IMR-90 (cell line): ENCODE data around the gene CCHCR1. TPM values are rescaled to one million over a fixed set of nuclear protein-coding genes. Genes with fewer than 3 reads are reported as not detected.

Experiments used
- ATAC-seq: fragments of 200-7000 bp; cut with Tn5 transposase; 2 replicates; pipeline ENCODE4 v1.9.1; 2020; ENCODE audit warnings: low read depth, mild to moderate bottlenecking, moderate library complexity
- BruUV-seq: library from RNA; stranded (reverse); fragments of 400-500 nt; replicated peaks from 2 replicates; lab custom pipeline; 2021; lab: Mats Ljungman, UMichigan
- CTCF ChIA-PET: fragments of 300-600 bp; formaldehyde crosslinking; extraction: SDS; loops from one replicate; lab custom pipeline; 2021; ENCODE audit warnings: antibody characterized with exemption; lab: Yijun Ruan, JAX
- POLR2A ChIA-PET: fragments of 300-600 bp; sonication (Branson Sonifier 250); formaldehyde crosslinking; loops from one replicate; lab custom pipeline; 2022; ENCODE audit warnings: antibody characterized with exemption; ENCODE audit not compliant: unreplicated experiment; lab: Charles Lee
- DNase-seq: peaks from one replicate; pipeline ENCODE4 v3.0.0; 2013
- H2AFZ ChIP-seq: replicated peaks from 2 replicates; pipeline ENCODE3; 2013; ENCODE audit warnings: low read length, mild to moderate bottlenecking; ENCODE audit not compliant: poor library complexity
- H2AK5ac ChIP-seq: 2 replicates; pipeline ENCODE4 v1.6.1; 2013; ENCODE audit warnings: low read depth, low read length, inconsistent platforms
- H2AK9ac ChIP-seq: replicated peaks from 2 replicates; pipeline ENCODE3; 2013; ENCODE audit warnings: mild to moderate bottlenecking, low read depth, low read length, moderate library complexity; ENCODE audit not compliant: poor library complexity
- H2BK120ac ChIP-seq: 2 replicates; pipeline ENCODE4 v1.6.1; 2013; ENCODE audit warnings: low read depth, low read length, inconsistent platforms
- H2BK15ac ChIP-seq: 3 replicates; pipeline ENCODE4 v1.6.1; 2013; ENCODE audit warnings: low read depth, low read length, inconsistent platforms
- H2BK20ac ChIP-seq: 2 replicates; pipeline ENCODE4 v1.6.1; 2013; ENCODE audit warnings: low read depth, mild to moderate bottlenecking, inconsistent platforms, low read length, moderate library complexity
- H2BK5ac ChIP-seq: 2 replicates; pipeline ENCODE4 v1.6.1; 2013; ENCODE audit warnings: mild to moderate bottlenecking, low read depth, low read length, inconsistent platforms; ENCODE audit not compliant: poor library complexity, severe bottlenecking
- H3K14ac ChIP-seq: replicated peaks from 2 replicates; pipeline ENCODE4 v1.6.1; 2013; ENCODE audit warnings: low read depth, low read length, inconsistent platforms
- H3K18ac ChIP-seq: 2 replicates; pipeline ENCODE4 v1.6.1; 2013; ENCODE audit warnings: low read depth, low read length, control low read depth
- H3K23ac ChIP-seq: 2 replicates; pipeline ENCODE4 v1.6.1; 2013; ENCODE audit warnings: low read depth, low read length, inconsistent platforms
- H3K27ac ChIP-seq: 2 replicates; pipeline ENCODE4 v1.5.1; 2013; ENCODE audit warnings: mild to moderate bottlenecking, control low read depth, low read length; ENCODE audit not compliant: insufficient read depth
- H3K27me3 ChIP-seq: 2 replicates; pipeline ENCODE4 v1.6.1; 2013; ENCODE audit warnings: low read length; ENCODE audit not compliant: control insufficient read depth, insufficient read depth
- H3K36me3 ChIP-seq: 2 replicates; pipeline ENCODE4 v1.6.1; 2013; ENCODE audit warnings: low read length, mixed read lengths; ENCODE audit not compliant: control insufficient read depth, insufficient read depth
- H3K4ac ChIP-seq: 2 replicates; pipeline ENCODE4 v1.6.1; 2013; ENCODE audit warnings: low read depth, low read length, inconsistent platforms
- H3K4me1 ChIP-seq: 2 replicates; pipeline ENCODE4 v1.6.1; 2013; ENCODE audit warnings: low read length, mixed read lengths; ENCODE audit not compliant: control insufficient read depth, insufficient read depth
- H3K4me2 ChIP-seq: 2 replicates; pipeline ENCODE4 v1.6.1; 2013; ENCODE audit warnings: low read depth, mild to moderate bottlenecking, control low read depth, low read length, moderate library complexity
- H3K4me3 ChIP-seq: 2 replicates; pipeline ENCODE4 v1.5.1; 2013; ENCODE audit warnings: low read depth, mild to moderate bottlenecking, control low read depth, low read length, moderate library complexity; ENCODE audit not compliant: insufficient read depth
- H3K56ac ChIP-seq: 2 replicates; pipeline ENCODE4 v1.6.1; 2013; ENCODE audit warnings: low read length, inconsistent platforms; ENCODE audit not compliant: insufficient read depth; ENCODE audit errors: extremely low read depth
- H3K79me1 ChIP-seq, 2 experiments: 2 replicates each; pipeline ENCODE4 v1.6.1; 2013; ENCODE audit warnings: low read length in 2 of 2, inconsistent platforms in 1 of 2, low read depth in 1 of 2
- H3K9ac ChIP-seq: 2 replicates; pipeline ENCODE4 v1.6.1; 2013; ENCODE audit warnings: low read depth, low read length, control low read depth
- H3K9me1 ChIP-seq: 2 replicates; pipeline ENCODE4 v1.6.1; 2013; ENCODE audit warnings: low read length, inconsistent platforms; ENCODE audit not compliant: insufficient read depth
- H3K9me3 ChIP-seq: 2 replicates; pipeline ENCODE4 v1.6.1; 2013; ENCODE audit warnings: low read length; ENCODE audit not compliant: control insufficient read depth, insufficient read depth
- H4K20me1 ChIP-seq: 2 replicates; pipeline ENCODE4 v1.6.1; 2013; ENCODE audit warnings: low read length, inconsistent platforms; ENCODE audit not compliant: insufficient read depth
- H4K5ac ChIP-seq: 2 replicates; pipeline ENCODE4 v1.6.1; 2013; ENCODE audit warnings: mild to moderate bottlenecking, low read depth, low read length, control low read depth
- H4K8ac ChIP-seq, 2 experiments: 2 replicates each; pipeline ENCODE4 v1.6.1; 2013; ENCODE audit warnings: low read depth in 2 of 2, low read length in 2 of 2, control low read depth in 1 of 2, inconsistent platforms in 1 of 2
- H4K91ac ChIP-seq: 2 replicates; pipeline ENCODE4 v1.6.1; 2013; ENCODE audit warnings: low read depth, low read length, inconsistent platforms; ENCODE audit not compliant: insufficient read depth
- BHLHE40 ChIP-seq: fragments of 150-350 bp; IDR thresholded peaks from 2 replicates; pipeline ENCODE4 v1.6.1; 2016; ENCODE audit warnings: mild to moderate bottlenecking, low read depth, low read length
- CEBPB ChIP-seq: IDR thresholded peaks from 2 replicates; pipeline ENCODE4 v1.6.1; 2012; ENCODE audit warnings: low read depth, low read length, improper control_type of control experiment
- CTCF ChIP-seq: conservative IDR thresholded peaks from 2 replicates; pipeline ENCODE4 v1.5.1; 2012; ENCODE audit warnings: mild to moderate bottlenecking, low read depth, low read length, improper control_type of control experiment
- FOS ChIP-seq: fragments of 150-350 bp; IDR thresholded peaks from 2 replicates; pipeline ENCODE4 v1.6.1; 2016; ENCODE audit warnings: low read depth, low read length
- MAFK ChIP-seq: IDR thresholded peaks from 2 replicates; pipeline ENCODE4 v1.6.1; 2012; ENCODE audit warnings: low read depth, low read length, improper control_type of control experiment
- MAZ ChIP-seq: IDR thresholded peaks from 2 replicates; pipeline ENCODE4 v1.6.1; 2012; ENCODE audit warnings: low read depth, mild to moderate bottlenecking, low read length, improper control_type of control experiment, moderate library complexity, borderline replicate concordance
- MXI1 ChIP-seq: IDR thresholded peaks from 2 replicates; pipeline ENCODE4 v1.6.1; 2012; ENCODE audit warnings: low read depth, mild to moderate bottlenecking, low read length, moderate library complexity, borderline replicate concordance
- NFE2L2 ChIP-seq: fragments of 150-350 bp; IDR thresholded peaks from 2 replicates; pipeline ENCODE4 v1.6.1; 2016; ENCODE audit warnings: low read depth, mild to moderate bottlenecking, low read length
- POLR2A ChIP-seq: IDR thresholded peaks from 2 replicates; pipeline ENCODE4 v1.6.1; 2012; ENCODE audit warnings: mild to moderate bottlenecking, low read depth, low read length
- RAD21 ChIP-seq: IDR thresholded peaks from 2 replicates; pipeline ENCODE4 v1.6.1; 2012; ENCODE audit warnings: low read length, improper control_type of control experiment
- SMC3 ChIP-seq: fragments of 150-350 bp; IDR thresholded peaks from 2 replicates; pipeline ENCODE4 v1.6.1; 2016; ENCODE audit warnings: low read depth, mild to moderate bottlenecking, antibody characterized with exemption, low read length, moderate library complexity
- WGBS, 2 experiments: methylation state at CpG; one replicate each; pipeline versions ENCODE4 v1.1.5 to v1.1.7; 2013; ENCODE audit warnings: missing lambda C conversion rate in 2 of 2; ENCODE audit not compliant: insufficient read length in 1 of 2; ENCODE audit errors: extremely low coverage in 2 of 2; 5-methylcytosine and 5-hydroxymethylcytosine counted together
- dilution Hi-C: fragments of 300-500 bp; cut with HindIII; formaldehyde crosslinking; loops from one replicate; pipeline ENCODE4 v1.14.3; 2018; ENCODE audit warnings: low sequenced_read_pairs; ENCODE audit not compliant: unreplicated experiment
- in situ Hi-C: fragments of 300-500 bp; cut with MboI; formaldehyde crosslinking; loops from 3 replicates; pipeline ENCODE4 v1.14.3; 2019; ENCODE audit warnings: low sequenced_read_pairs, inconsistent platforms, mixed read lengths
- intact Hi-C: fragments of 100-400 bp; cut with micrococcal nuclease; formaldehyde crosslinking; loops from 2 replicates; pipeline ENCODE4 v1.10.0; 2022
- polyA plus RNA-seq, 3 experiments: library from polyadenylated mRNA; depleted of rRNA; stranded (reverse); fragments of >200 nt; gene quantifications; 2 replicates each; pipeline ENCODE4 v1.2.3, GENCODE V29; 2012; ENCODE audit warnings: low replicate concordance in 1 of 3
- total RNA-seq: library from RNA; depleted of rRNA; stranded (reverse); fragments of >200 nt; gene quantifications from 2 replicates; pipeline ENCODE4 v1.2.3, GENCODE V29; 2012
- TF ChIP-seq, protein P1 (sequence below): fragments of 150-350 bp; IDR thresholded peaks from 2 replicates; pipeline ENCODE4 v1.6.1; 2016; ENCODE audit warnings: low read depth, mild to moderate bottlenecking, low read length, moderate library complexity, borderline replicate concordance

Gene CCHCR1
- total and polyA plus RNA-seq, 2 of the 4 experiments (the other 2 are of a cell fraction): 13.1 to 22.0 TPM

DNA sequence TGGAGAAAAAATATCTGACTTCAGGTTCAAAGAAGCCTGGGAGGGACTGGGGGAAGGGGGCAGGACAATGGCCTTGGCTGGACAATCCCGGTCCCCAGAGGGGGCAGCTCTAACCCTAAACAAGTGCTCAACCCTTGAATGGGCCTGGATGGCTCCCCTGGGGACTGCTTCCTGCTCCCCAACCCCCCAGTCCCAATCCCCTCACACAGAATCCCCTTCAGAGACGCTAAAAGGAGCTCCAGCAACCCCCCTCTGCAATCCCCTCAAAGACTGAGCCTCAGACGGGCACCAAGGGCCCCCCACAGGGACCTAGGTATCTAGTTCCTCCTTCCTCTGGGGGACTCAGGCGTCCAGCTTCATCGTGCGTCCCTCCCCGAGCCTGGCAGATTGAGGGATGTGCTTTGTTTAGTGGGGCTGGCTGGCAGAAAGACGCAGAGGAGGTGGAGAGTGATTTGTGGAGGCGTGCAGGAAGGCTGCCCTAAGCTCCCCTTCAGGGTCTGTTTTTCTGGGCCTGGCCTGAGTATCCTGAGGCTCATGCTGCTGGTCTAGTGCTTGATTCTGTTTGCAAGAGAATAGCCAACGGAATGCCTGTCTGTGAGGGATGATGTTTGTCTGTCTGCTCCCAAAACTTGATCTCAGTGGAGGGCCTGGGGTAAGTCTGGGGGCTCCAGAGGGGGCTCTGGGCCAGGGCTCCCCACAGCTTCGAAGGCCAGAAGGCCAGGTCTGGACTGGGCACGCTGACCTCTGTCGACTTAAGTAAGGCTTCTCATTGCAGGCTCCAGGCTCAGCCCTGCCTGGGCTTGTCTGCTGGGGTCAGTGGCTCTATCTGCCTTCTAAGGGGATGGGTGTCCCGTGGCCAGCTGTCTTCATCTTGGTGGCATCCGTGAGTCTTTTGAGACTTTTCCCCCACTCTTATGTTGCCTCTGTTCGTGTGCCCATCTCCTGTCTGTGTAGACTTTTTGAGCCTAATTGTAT lies 14.6 kb upstream of the CCHCR1 start:
- no peak overlapping the region for H4K91ac ChIP-seq
- in situ Hi-C loops: no loop called here
- no peak overlapping the region for H2BK120ac ChIP-seq
- H3K56ac ChIP-seq: no peak overlapping the region
- no peak overlapping the region for H4K5ac ChIP-seq
- H3K4me2 ChIP-seq: no peak overlapping the region
- no peaks in the 10 kb centered on the region for H3K27me3 ChIP-seq
- no peaks in the 10 kb centered on the region for H3K79me1 ChIP-seq
- CTCF ChIA-PET: no interaction called here
- H4K8ac ChIP-seq: no peak overlapping the region
- no peak overlapping the region for H2AK5ac ChIP-seq
- WGBS, 2 experiments: 81% methylated on average over 3 of the region's 16 CpGs; no CpG with 5 or more reads in 1 of the 2 experiments
- BruUV-seq: no TSS peak
- peaks cover 9% of the 10 kb centered on the region; the same call in 1 of the 2 replicates for H3K9me1 ChIP-seq
- ATAC-seq: no peak
- H3K9me3 ChIP-seq: no peaks in the 10 kb centered on the region
- peaks cover 7% of the 10 kb centered on the region; the same call in 1 of the 2 replicates for H3K4me1 ChIP-seq
- H3K4ac ChIP-seq: no peak overlapping the region
- no peak overlapping the region for H3K9ac ChIP-seq
- H3K36me3 ChIP-seq: no peaks in the 10 kb centered on the region
- H3K23ac ChIP-seq: no peak overlapping the region
- peak overlapping the region; percentile 3 for H2AK9ac ChIP-seq
- no peak overlapping the region for H3K18ac ChIP-seq
- H3K14ac ChIP-seq: no peak overlapping the region
- peak overlapping the region; percentile 56 for H2AFZ ChIP-seq
- no peaks in the 10 kb centered on the region for H4K20me1 ChIP-seq
- H2BK5ac ChIP-seq: no peak overlapping the region
- intact Hi-C loops: no loop called here
- POLR2A ChIA-PET: no interaction called here
- no peak overlapping the region for H3K27ac ChIP-seq
- H2BK20ac ChIP-seq: no peak overlapping the region
- no peak overlapping the region for H3K4me3 ChIP-seq
- TF ChIP-seq MAZ: no peak
- TF ChIP-seq MAFK: no peak
- no peak for TF ChIP-seq SMC3
- no peak for TF ChIP-seq FOS
- TF ChIP-seq POLR2A: no peak
- no peak for TF ChIP-seq MXI1
- no peak for TF ChIP-seq CEBPB
- no peak for TF ChIP-seq CTCF
- TF ChIP-seq RAD21: no peak
- TF ChIP-seq, protein P1, sequence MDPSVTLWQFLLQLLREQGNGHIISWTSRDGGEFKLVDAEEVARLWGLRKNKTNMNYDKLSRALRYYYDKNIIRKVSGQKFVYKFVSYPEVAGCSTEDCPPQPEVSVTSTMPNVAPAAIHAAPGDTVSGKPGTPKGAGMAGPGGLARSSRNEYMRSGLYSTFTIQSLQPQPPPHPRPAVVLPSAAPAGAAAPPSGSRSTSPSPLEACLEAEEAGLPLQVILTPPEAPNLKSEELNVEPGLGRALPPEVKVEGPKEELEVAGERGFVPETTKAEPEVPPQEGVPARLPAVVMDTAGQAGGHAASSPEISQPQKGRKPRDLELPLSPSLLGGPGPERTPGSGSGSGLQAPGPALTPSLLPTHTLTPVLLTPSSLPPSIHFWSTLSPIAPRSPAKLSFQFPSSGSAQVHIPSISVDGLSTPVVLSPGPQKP: no peak
- TF ChIP-seq NFE2L2: no peak
- TF ChIP-seq BHLHE40: no peak
- no peak overlapping the region for H2BK15ac ChIP-seq
- dilution Hi-C loops: no loop called here
- DNase-seq: no peak
